GM23248 (cell line): ENCODE measurements around the gene PCDHA12.

Experiments used
- EZH2 ChIP-seq: fragments of 200-600 bp; sonication (generic); IDR thresholded peaks from 2 replicates; pipeline ENCODE4 v1.6.1; 2018; ENCODE audit warnings: antibody characterized with exemption, mild to moderate bottlenecking; ENCODE audit not compliant: insufficient read depth, poor library complexity, severe bottlenecking
- EZH2phosphoT487 ChIP-seq: fragments of 200-600 bp; sonication (generic); IDR thresholded peaks from 2 replicates; pipeline ENCODE4 v1.6.1; 2018; ENCODE audit warnings: antibody characterized with exemption, moderate library complexity, mild to moderate bottlenecking, low read depth; ENCODE audit not compliant: insufficient read depth

DNA sequence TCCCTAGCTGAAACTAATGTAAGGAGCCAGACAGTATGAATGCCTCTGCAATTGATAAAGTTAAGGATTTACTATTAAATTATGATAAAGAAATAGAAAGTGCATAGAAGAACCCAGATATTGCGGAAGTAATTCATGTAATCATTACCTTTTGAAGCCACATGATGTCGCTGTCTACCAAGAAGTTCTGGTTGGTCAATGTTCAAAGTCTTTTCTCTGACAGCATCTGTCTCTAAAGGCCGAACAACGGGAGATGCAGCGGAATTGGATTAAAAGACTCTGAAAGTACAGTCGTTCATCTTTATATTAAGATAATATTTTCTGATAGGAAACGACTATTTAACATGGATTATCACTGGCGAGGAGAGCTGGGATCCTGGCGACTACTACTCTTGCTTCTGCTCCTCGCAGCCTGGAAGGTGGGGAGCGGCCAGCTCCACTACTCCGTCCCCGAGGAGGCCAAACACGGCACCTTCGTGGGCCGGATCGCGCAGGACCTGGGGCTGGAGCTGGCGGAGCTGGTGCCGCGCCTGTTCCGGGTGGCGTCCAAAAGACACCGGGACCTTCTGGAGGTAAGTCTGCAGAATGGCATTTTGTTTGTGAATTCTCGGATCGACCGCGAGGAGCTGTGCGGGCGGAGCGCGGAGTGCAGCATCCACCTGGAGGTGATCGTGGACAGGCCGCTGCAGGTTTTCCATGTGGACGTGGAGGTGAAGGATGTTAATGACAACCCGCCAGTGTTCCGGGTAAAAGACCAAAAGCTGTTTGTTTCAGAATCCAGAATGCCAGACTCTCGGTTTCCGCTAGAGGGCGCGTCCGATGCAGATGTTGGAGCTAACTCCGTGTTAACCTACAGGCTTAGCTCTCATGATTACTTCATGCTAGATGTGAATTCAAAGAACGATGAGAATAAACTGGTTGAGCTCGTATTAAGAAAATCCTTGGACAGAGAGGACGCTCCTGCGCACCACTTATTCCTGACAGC lies 33.8 kb upstream of the PCDHA12 start, which contains the start of gene PCDHA8:
- TF ChIP-seq EZH2 (no peak), EZH2phosphoT487 (no peak)
